ENCODE results near the gene GRID2IP.

GRID2IP gene

GRCh38 chr7:6576024-6576866 lies 25.0 kb upstream of the GRID2IP start:
- Histone ChIP-seq H3F3A (ENCODE audit: control insufficient read depth, insufficient read depth) (peaks cover 15% of the 10 kb centered on the region), H3K4me2 (ENCODE audit: low read length) (peak overlapping the region; percentile 79), H3K36me3 (ENCODE audit: control insufficient read depth, low read length) (peaks cover 23% of the 10 kb centered on the region), H3K79me2 (ENCODE audit: control insufficient read depth, low read length) (peaks cover 37% of the 10 kb centered on the region), H3K4me1 (ENCODE audit: control insufficient read depth, low read length) (peaks cover 52% of the 10 kb centered on the region), H3K9me2 (replicated peaks; ENCODE audit: control insufficient read depth, low read length) (no peaks in the 10 kb centered on the region), H3K9me3 (ENCODE audit: control insufficient read depth, insufficient read depth, low read length) (no peaks in the 10 kb centered on the region), H3K4me3 (ENCODE audit: low read length) (peak overlapping the region; percentile 73), H3K27ac (ENCODE audit: low read depth, low read length) (no peak overlapping the region), H4K20me1 (ENCODE audit: control insufficient read depth, insufficient read depth, low read depth, low read length) (no peaks in the 10 kb centered on the region), H3K27me3 (ENCODE audit: control insufficient read depth, low read length) (no peaks in the 10 kb centered on the region)
- no peak for TF ChIP-seq EZH2phosphoT487 (IDR thresholded peaks at IDR 0.05; ENCODE audit: borderline replicate concordance, low read length)
- peak; percentile 46 for TF ChIP-seq CTCF (IDR thresholded peaks at IDR 0.05; ENCODE audit: low read depth, low read length, poor library complexity, severe bottlenecking)

- Histone ChIP-seq H3K9me3 (ENCODE audit: control insufficient read depth, insufficient read depth, low read length) (no peaks in the 10 kb centered on the region), H3K9me2 (replicated peaks; ENCODE audit: control insufficient read depth, low read length) (no peaks in the 10 kb centered on the region), H3K27ac (ENCODE audit: low read depth, low read length) (no peak overlapping the region), H3K4me1 (ENCODE audit: control insufficient read depth, low read length) (peaks cover 44% of the 10 kb centered on the region), H3K27me3 (ENCODE audit: control insufficient read depth, low read length) (no peaks in the 10 kb centered on the region), H3F3A (ENCODE audit: control insufficient read depth, insufficient read depth) (peaks cover 13% of the 10 kb centered on the region), H3K4me3 (ENCODE audit: low read length) (no peak overlapping the region), H4K20me1 (ENCODE audit: control insufficient read depth, insufficient read depth, low read depth, low read length) (no peaks in the 10 kb centered on the region), H3K36me3 (ENCODE audit: control insufficient read depth, low read length) (peaks cover 15% of the 10 kb centered on the region), H3K4me2 (ENCODE audit: low read length) (no peak overlapping the region; the same call in 1 of the 2 replicates), H3K79me2 (ENCODE audit: control insufficient read depth, low read length) (peaks cover 29% of the 10 kb centered on the region)
- no peak for TF ChIP-seq EZH2phosphoT487 (IDR thresholded peaks at IDR 0.05; ENCODE audit: borderline replicate concordance, low read length)
- no peak for TF ChIP-seq CTCF (IDR thresholded peaks at IDR 0.05; ENCODE audit: low read depth, low read length, poor library complexity, severe bottlenecking)
Measured at GRCh38 chr7:6575281-6576023, 24.2 kb upstream of the GRID2IP start.

GRCh38 chr7:6571160-6571779 lies 20.0 kb upstream of the GRID2IP start:
- Histone ChIP-seq H3K36me3 (ENCODE audit: control insufficient read depth, low read length) (no peaks in the 10 kb centered on the region), H3K4me2 (ENCODE audit: low read length) (no peak overlapping the region), H4K20me1 (ENCODE audit: control insufficient read depth, insufficient read depth, low read depth, low read length) (no peaks in the 10 kb centered on the region), H3K4me3 (ENCODE audit: low read length) (no peak overlapping the region), H3K9me2 (replicated peaks; ENCODE audit: control insufficient read depth, low read length) (no peaks in the 10 kb centered on the region), H3K27ac (ENCODE audit: low read depth, low read length) (no peak overlapping the region), H3F3A (ENCODE audit: control insufficient read depth, insufficient read depth) (peaks cover 10% of the 10 kb centered on the region), H3K27me3 (ENCODE audit: control insufficient read depth, low read length) (no peaks in the 10 kb centered on the region; the same call in 1 of the 2 replicates), H3K4me1 (ENCODE audit: control insufficient read depth, low read length) (peaks cover 18% of the 10 kb centered on the region), H3K79me2 (ENCODE audit: control insufficient read depth, low read length) (peaks cover under 1% of the 10 kb centered on the region; the same call in 1 of the 2 replicates), H3K9me3 (ENCODE audit: control insufficient read depth, insufficient read depth, low read length) (no peaks in the 10 kb centered on the region)
- TF ChIP-seq CTCF (IDR thresholded peaks at IDR 0.05; ENCODE audit: low read depth, low read length, poor library complexity, severe bottlenecking) (no peak), EZH2phosphoT487 (IDR thresholded peaks at IDR 0.05; ENCODE audit: borderline replicate concordance, low read length) (no peak)
